Measurements from ENCODE around the gene SERPINA6.
"Not testable (repeated sequence)": the region's sequence is repeated elsewhere in the genome, so short reads cannot be mapped to it uniquely, and the experiment has no call there.

SERPINA6 gene

GRCh38 chr14:94290197-94290596 lies 32.9 kb downstream of the SERPINA6 start:
- POLR2A ChIA-PET: no interaction called here
- CTCF ChIA-PET: interaction anchor here (1.1 kb wide), 1 partner anchor 7 kb away, joined by 3 read pairs; no protein-coding TSS in a partner anchor
- no peak for TF ChIP-seq CTCF (IDR thresholded peaks at IDR 0.05; ENCODE audit: control extremely low read depth, extremely low read depth, low read depth, missing control alignments)
- DNase-seq (ENCODE audit: extremely low spot score): no peak

- POLR2A ChIA-PET: no interaction called here
- no peak for TF ChIP-seq CTCF (IDR thresholded peaks at IDR 0.05; ENCODE audit: control extremely low read depth, extremely low read depth, low read depth, missing control alignments)
- CTCF ChIA-PET: no interaction called here
- no peak for DNase-seq (ENCODE audit: extremely low spot score)
Measured at GRCh38 chr14:94288610-94289465, 34.3 kb downstream of the SERPINA6 start.

GRCh38 chr14:94285158-94285557 lies 38.0 kb downstream of the SERPINA6 start:
- no peak for DNase-seq (ENCODE audit: extremely low spot score)
- POLR2A ChIA-PET: no interaction called here
- CTCF ChIA-PET: no interaction called here
- TF ChIP-seq CTCF (IDR thresholded peaks at IDR 0.05; ENCODE audit: control extremely low read depth, extremely low read depth, low read depth, missing control alignments): no peak

- POLR2A ChIA-PET: no interaction called here
- no peak for DNase-seq (ENCODE audit: extremely low spot score)
- no peak for TF ChIP-seq CTCF (IDR thresholded peaks at IDR 0.05; ENCODE audit: control extremely low read depth, extremely low read depth, low read depth, missing control alignments)
- CTCF ChIA-PET: no interaction called here
Measured at GRCh38 chr14:94284221-94284620, 38.9 kb downstream of the SERPINA6 start.

- TF ChIP-seq CTCF (IDR thresholded peaks at IDR 0.05; ENCODE audit: control extremely low read depth, extremely low read depth, low read depth, missing control alignments): no peak
- ChIA-PET POLR2A (no interaction called here), CTCF (interaction anchor here (1.2 kb wide), 1 partner anchor 8 kb away, joined by 3 read pairs; no protein-coding TSS in a partner anchor)
- DNase-seq (ENCODE audit: extremely low spot score): no peak
Measured at GRCh38 chr14:94282991-94283723, 40.0 kb downstream of the SERPINA6 start.

- CTCF ChIA-PET: no interaction called here
Measured at GRCh38 chr14:94278731-94279130, 44.4 kb downstream of the SERPINA6 start.

GRCh38 chr14:94276898-94277561 lies 46.1 kb downstream of the SERPINA6 start:
- POLR2A ChIA-PET; CTCF ChIA-PET; DNase-seq (ENCODE audit: extremely low spot score): not testable (repeated sequence)

More at GRCh38 chr14:94278731-94279130, 44.4 kb downstream of the SERPINA6 start:
- TF ChIP-seq CTCF (IDR thresholded peaks at IDR 0.05; ENCODE audit: control extremely low read depth, extremely low read depth, low read depth, missing control alignments): no peak
- POLR2A ChIA-PET: no interaction called here
- DNase-seq (ENCODE audit: extremely low spot score): no peak
